SK-N-SH (cell line): ENCODE data around the gene NMS. TPM values are rescaled to one million over a fixed set of nuclear protein-coding genes. Genes with fewer than 3 reads are reported as not detected.

Experiments
- CTCF ChIA-PET: fragments of 300-600, 350-600 bp; formaldehyde crosslinking; extraction: SDS; loops from one replicate; lab custom pipeline; 2021; lab: Yijun Ruan, JAX
- POLR2A ChIA-PET: fragments of 350-600 bp; sonication (Branson Sonifier 250); formaldehyde crosslinking; extraction: SDS; loops from one replicate; lab custom pipeline; 2020; ENCODE audit warnings: antibody characterized with exemption, inconsistent platforms; lab: Yijun Ruan, JAX
- DNase-seq: peaks from one replicate; pipeline ENCODE4 v3.0.0; 2012
- H2AFZ ChIP-seq: fragments of 200-600 bp; sonication (generic); 2 replicates; pipeline ENCODE4 v1.8.1; 2016; ENCODE audit warnings: antibody characterized with exemption, mild to moderate bottlenecking, low read depth
- H3F3A ChIP-seq: fragments of 200-600 bp; sonication (generic); replicated peaks from 2 replicates; pipeline ENCODE3; 2016; ENCODE audit warnings: antibody characterized with exemption, mild to moderate bottlenecking; ENCODE audit not compliant: insufficient read depth
- H3K27ac ChIP-seq, 2 experiments: fragments of 200-500 bp in 1 of 2; fragments of 200-600 bp in 1 of 2; sonication (Bioruptor generic) in 1 of 2; sonication (generic), shearing (Covaris generic) in 1 of 2; 2 replicates each; pipeline versions ENCODE4 v1.5.1 to v1.6.1; 2014 to 2016; ENCODE audit warnings: low read depth in 2 of 2, inconsistent platforms in 1 of 2, low read length in 1 of 2, mild to moderate bottlenecking in 1 of 2, mixed read lengths in 1 of 2
- H3K27me3 ChIP-seq: fragments of 200-600 bp; sonication (generic), shearing (Covaris generic); 2 replicates; pipeline ENCODE4 v1.6.1; 2016; ENCODE audit warnings: mixed run types; ENCODE audit not compliant: insufficient read depth
- H3K36me3 ChIP-seq, 2 experiments: fragments of 200-500 bp in 1 of 2; fragments of 200-600 bp in 1 of 2; sonication (Bioruptor generic) in 1 of 2; sonication (generic) in 1 of 2; replicated peaks in 1 of 2; 2 replicates each; pipeline versions ENCODE3 to v1.5.1; 2014 to 2016; ENCODE audit warnings: low read length in 1 of 2, mild to moderate bottlenecking in 1 of 2; ENCODE audit not compliant: insufficient read depth in 2 of 2, control insufficient read depth in 1 of 2
- H3K4me1 ChIP-seq, 2 experiments: fragments of 200-500 bp in 1 of 2; fragments of 200-600 bp in 1 of 2; sonication (Bioruptor generic) in 1 of 2; sonication (generic), shearing (Covaris generic) in 1 of 2; 2 replicates each; pipeline versions ENCODE4 v1.5.1 to v1.6.1; 2014 to 2016; ENCODE audit warnings: low read depth in 1 of 2, low read length in 1 of 2, mixed run types in 1 of 2; ENCODE audit not compliant: insufficient read depth in 2 of 2, control insufficient read depth in 1 of 2
- H3K4me2 ChIP-seq: fragments of 200-600 bp; sonication (generic), shearing (Covaris generic); 2 replicates; pipeline ENCODE4 v1.6.1; 2017; ENCODE audit warnings: mixed run types
- H3K4me3 ChIP-seq, 2 experiments: fragments of 200-500 bp in 1 of 2; fragments of 200-600 bp in 1 of 2; sonication (Bioruptor generic) in 1 of 2; sonication (generic), shearing (Covaris generic) in 1 of 2; 2 replicates each; pipeline versions ENCODE4 v1.5.1 to v1.8.1; 2014 to 2016; ENCODE audit warnings: low read depth in 2 of 2, inconsistent platforms in 1 of 2, low read length in 1 of 2, mild to moderate bottlenecking in 1 of 2, mixed read lengths in 1 of 2, moderate library complexity in 1 of 2
- H3K79me2 ChIP-seq: fragments of 200-600 bp; sonication (generic); 2 replicates; pipeline ENCODE4 v1.8.1; 2017; ENCODE audit warnings: mild to moderate bottlenecking; ENCODE audit not compliant: insufficient read depth
- H3K9ac ChIP-seq: fragments of 200-600 bp; sonication (generic); 2 replicates; pipeline ENCODE4 v1.6.1; 2017; ENCODE audit warnings: mixed run types
- H3K9me2 ChIP-seq: fragments of 200-600 bp; sonication (generic); 2 replicates; pipeline ENCODE4 v1.6.1; 2017; ENCODE audit warnings: mixed run types
- H3K9me3 ChIP-seq: fragments of 200-600 bp; sonication (generic); 2 replicates; pipeline ENCODE4 v1.6.1; 2017; ENCODE audit warnings: mixed run types, mild to moderate bottlenecking, moderate library complexity
- H4K20me1 ChIP-seq: fragments of 200-600 bp; sonication (generic); 2 replicates; pipeline ENCODE4 v1.6.1; 2017; ENCODE audit warnings: mild to moderate bottlenecking, mixed run types; ENCODE audit not compliant: insufficient read depth
- EZH2phosphoT487 ChIP-seq: fragments of 200-600 bp; sonication (generic); IDR thresholded peaks from 2 replicates; pipeline ENCODE4 v1.6.1; 2017; ENCODE audit warnings: low read depth, mixed run types, mild to moderate bottlenecking, antibody characterized with exemption, moderate library complexity, borderline replicate concordance
- FOSL2 ChIP-seq: IDR thresholded peaks from 2 replicates; pipeline ENCODE4 v1.4.0; 2012; ENCODE audit warnings: low read depth, mild to moderate bottlenecking, moderate library complexity, borderline replicate concordance
- FOXM1 ChIP-seq: IDR thresholded peaks from 2 replicates; pipeline ENCODE4 v1.4.0; 2012; ENCODE audit warnings: low read depth, mild to moderate bottlenecking
- JUND ChIP-seq: IDR thresholded peaks from 2 replicates; pipeline ENCODE4 v1.4.0; 2012
- MXI1 ChIP-seq: IDR thresholded peaks from 2 replicates; pipeline ENCODE4 v1.6.1; 2012; ENCODE audit warnings: mild to moderate bottlenecking, low read depth, low read length, improper control_type of control experiment
- NRF1 ChIP-seq: IDR thresholded peaks from 2 replicates; pipeline ENCODE4 v1.6.1; 2012; ENCODE audit warnings: low read depth, mild to moderate bottlenecking, low read length
- RAD21 ChIP-seq: IDR thresholded peaks from 2 replicates; pipeline ENCODE4 v1.6.1; 2012; ENCODE audit warnings: mild to moderate bottlenecking, low read length
- RCOR1 ChIP-seq: fragments of 150-350 bp; IDR thresholded peaks from 2 replicates; pipeline ENCODE4 v1.6.1; 2017; ENCODE audit warnings: antibody characterized with exemption, low read length
- RFX5 ChIP-seq: IDR thresholded peaks from 2 replicates; pipeline ENCODE4 v1.6.1; 2012; ENCODE audit warnings: mild to moderate bottlenecking, improper control_type of control experiment, low read length
- TAF1 ChIP-seq: IDR thresholded peaks from 2 replicates; pipeline ENCODE4 v1.6.1; 2012; ENCODE audit warnings: low read depth, mild to moderate bottlenecking, low read length, moderate library complexity, borderline replicate concordance
- TCF12 ChIP-seq: IDR thresholded peaks from 2 replicates; pipeline ENCODE4 v1.4.0; 2012
- TEAD4 ChIP-seq: IDR thresholded peaks from 2 replicates; pipeline ENCODE4 v1.4.0; 2012; ENCODE audit warnings: mild to moderate bottlenecking, borderline replicate concordance; ENCODE audit not compliant: insufficient read depth
- YY1 ChIP-seq: IDR thresholded peaks from 2 replicates; pipeline ENCODE4 v1.4.0; 2012; ENCODE audit warnings: low read depth, mild to moderate bottlenecking
- WGBS: methylation state at CpG from one replicate; pipeline ENCODE4 v1.1.6; 2017; ENCODE audit warnings: low lambda C conversion rate; 5-methylcytosine and 5-hydroxymethylcytosine counted together
- polyA plus RNA-seq, 3 experiments: library from polyadenylated mRNA; depleted of rRNA; stranded (reverse); fragments of >200 nt; gene quantifications; 2 replicates each; pipeline ENCODE4 v1.2.3, GENCODE V29; 2012
- TF ChIP-seq, protein P1 (sequence below): IDR thresholded peaks from 2 replicates; pipeline ENCODE4 v1.4.0; 2012; ENCODE audit warnings: low read depth, borderline replicate concordance
- TF ChIP-seq, protein P2 (sequence below): fragments of 150-350 bp; IDR thresholded peaks from 2 replicates; pipeline ENCODE4 v1.6.1; 2016; ENCODE audit warnings: mild to moderate bottlenecking, low read depth, low read length
- TF ChIP-seq, protein P3 (sequence below): IDR thresholded peaks from 2 replicates; pipeline ENCODE4 v1.4.0; 2012; ENCODE audit warnings: low read depth, borderline replicate concordance
- TF ChIP-seq, protein P4 (sequence below): fragments of 150-350 bp; IDR thresholded peaks from 2 replicates; pipeline ENCODE4 v1.6.1; 2017; ENCODE audit warnings: antibody characterized with exemption, low read length, low read depth, borderline replicate concordance

Gene NMS
- polyA plus RNA-seq, 1 of the 3 experiments (the other 2 are of a cell fraction) = not detected

DNA sequence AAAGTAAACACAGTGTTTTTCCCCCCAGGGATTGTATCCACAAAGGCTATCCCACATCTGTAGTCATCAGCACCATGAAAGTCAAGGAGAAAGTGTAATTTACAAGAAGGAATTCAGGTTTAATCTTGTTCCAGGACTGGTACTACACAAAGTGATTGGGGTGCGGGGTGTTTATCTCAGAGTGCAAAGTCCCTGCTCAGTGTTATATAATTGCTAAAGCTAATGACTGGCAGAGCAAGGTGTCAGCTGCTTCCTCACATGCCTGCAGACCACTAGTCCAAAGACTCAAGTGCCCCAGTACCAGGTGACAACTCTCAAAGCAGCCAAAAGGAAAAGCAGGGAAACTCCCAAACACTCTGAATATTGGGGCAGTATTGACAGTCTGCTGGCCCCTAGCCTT is 52.1 kb downstream of the NMS start:
- WGBS = 44% methylated on average over 1 of the region's 1 CpG
- Histone ChIP-seq H3K4me1 (no peaks in the 10 kb centered on the region), H3K27me3 (no peaks in the 10 kb centered on the region; the same call in 1 of the 2 replicates), H4K20me1 (no peaks in the 10 kb centered on the region), H3K4me2 (no peak overlapping the region), H3K79me2 (no peaks in the 10 kb centered on the region)
- TF ChIP-seq, protein P1, sequence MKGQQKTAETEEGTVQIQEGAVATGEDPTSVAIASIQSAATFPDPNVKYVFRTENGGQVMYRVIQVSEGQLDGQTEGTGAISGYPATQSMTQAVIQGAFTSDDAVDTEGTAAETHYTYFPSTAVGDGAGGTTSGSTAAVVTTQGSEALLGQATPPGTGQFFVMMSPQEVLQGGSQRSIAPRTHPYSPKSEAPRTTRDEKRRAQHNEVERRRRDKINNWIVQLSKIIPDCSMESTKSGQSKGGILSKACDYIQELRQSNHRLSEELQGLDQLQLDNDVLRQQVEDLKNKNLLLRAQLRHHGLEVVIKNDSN = no peak
- TF ChIP-seq, all 33 proteins: peak for 0
- no peak for DNase-seq
- Histone ChIP-seq H3K9me2 (no peaks in the 10 kb centered on the region), H3K9ac (no peak overlapping the region), H2AFZ (no peak overlapping the region), H3F3A (no peaks in the 10 kb centered on the region), H3K4me3 (no peak overlapping the region), H3K9me3 (no peaks in the 10 kb centered on the region), H3K27ac (no peak overlapping the region), H3K36me3 (no peaks in the 10 kb centered on the region)
- ChIA-PET CTCF (no interaction called here), POLR2A (no interaction called here)

DNA sequence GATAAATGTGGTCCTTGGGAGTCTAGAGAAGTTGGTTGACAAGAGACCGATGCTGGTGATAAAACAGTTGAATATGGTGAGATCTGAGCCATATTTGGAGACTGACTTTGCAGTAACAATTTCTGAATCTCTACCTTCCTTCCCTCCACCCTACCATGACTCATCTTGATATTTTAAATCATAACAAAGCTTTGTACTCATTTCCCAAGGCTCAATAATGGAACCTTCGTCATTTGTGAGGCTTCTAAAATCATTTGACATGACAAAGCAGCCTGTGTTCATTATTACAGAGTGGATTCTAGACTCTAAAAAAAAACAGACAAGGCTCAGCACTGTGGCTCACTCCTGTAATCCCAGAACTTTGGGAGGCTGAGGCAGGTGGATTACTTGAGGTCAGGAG is 54.0 kb downstream of the NMS start:
- WGBS = 45% methylated on average over 2 of the region's 2 CpGs
- CTCF ChIA-PET = no interaction called here

DNA sequence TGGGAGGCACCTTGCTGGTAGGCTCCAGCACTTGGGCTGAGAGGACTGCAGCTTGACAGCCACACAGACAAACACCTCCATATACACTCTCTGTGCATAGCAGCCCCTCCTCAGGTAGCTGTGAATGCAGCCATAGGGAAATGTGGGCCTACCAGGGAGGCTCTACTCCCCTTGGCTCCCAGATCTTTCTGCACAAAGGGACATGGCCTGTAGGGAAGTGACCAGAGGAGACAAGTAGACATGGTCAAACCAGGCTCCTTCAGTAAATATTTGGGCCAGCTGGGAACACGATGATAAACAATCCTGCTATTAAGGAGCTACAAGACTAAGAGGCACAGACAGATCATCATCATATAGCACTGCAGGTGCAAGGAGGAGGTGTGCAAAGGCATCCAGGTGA is 56.6 kb downstream of the NMS start:
- Histone ChIP-seq H3K79me2 (no peaks in the 10 kb centered on the region), H3K9ac (no peak overlapping the region), H3K4me1 (no peaks in the 10 kb centered on the region), H3K4me2 (no peak overlapping the region), H3K9me2 (no peaks in the 10 kb centered on the region), H3K4me3 (no peak overlapping the region), H3K9me3 (no peaks in the 10 kb centered on the region), H3K27ac (no peak overlapping the region), H2AFZ (no peak overlapping the region), H4K20me1 (no peaks in the 10 kb centered on the region), H3K36me3 (no peaks in the 10 kb centered on the region), H3K27me3 (no peaks in the 10 kb centered on the region), H3F3A (no peaks in the 10 kb centered on the region)
- CTCF ChIA-PET = no interaction called here
- POLR2A ChIA-PET = no interaction called here
- WGBS = 0% methylated on average over 1 of the region's 1 CpG
- DNase-seq = no peak
- TF ChIP-seq TEAD4 (no peak), FOXM1 (no peak), RCOR1 (no peak), JUND (no peak)
- TF ChIP-seq, protein P2, sequence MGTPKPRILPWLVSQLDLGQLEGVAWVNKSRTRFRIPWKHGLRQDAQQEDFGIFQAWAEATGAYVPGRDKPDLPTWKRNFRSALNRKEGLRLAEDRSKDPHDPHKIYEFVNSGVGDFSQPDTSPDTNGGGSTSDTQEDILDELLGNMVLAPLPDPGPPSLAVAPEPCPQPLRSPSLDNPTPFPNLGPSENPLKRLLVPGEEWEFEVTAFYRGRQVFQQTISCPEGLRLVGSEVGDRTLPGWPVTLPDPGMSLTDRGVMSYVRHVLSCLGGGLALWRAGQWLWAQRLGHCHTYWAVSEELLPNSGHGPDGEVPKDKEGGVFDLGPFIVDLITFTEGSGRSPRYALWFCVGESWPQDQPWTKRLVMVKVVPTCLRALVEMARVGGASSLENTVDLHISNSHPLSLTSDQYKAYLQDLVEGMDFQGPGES = no peak
- TF ChIP-seq, protein P1 = no peak
- TF ChIP-seq, protein P3, sequence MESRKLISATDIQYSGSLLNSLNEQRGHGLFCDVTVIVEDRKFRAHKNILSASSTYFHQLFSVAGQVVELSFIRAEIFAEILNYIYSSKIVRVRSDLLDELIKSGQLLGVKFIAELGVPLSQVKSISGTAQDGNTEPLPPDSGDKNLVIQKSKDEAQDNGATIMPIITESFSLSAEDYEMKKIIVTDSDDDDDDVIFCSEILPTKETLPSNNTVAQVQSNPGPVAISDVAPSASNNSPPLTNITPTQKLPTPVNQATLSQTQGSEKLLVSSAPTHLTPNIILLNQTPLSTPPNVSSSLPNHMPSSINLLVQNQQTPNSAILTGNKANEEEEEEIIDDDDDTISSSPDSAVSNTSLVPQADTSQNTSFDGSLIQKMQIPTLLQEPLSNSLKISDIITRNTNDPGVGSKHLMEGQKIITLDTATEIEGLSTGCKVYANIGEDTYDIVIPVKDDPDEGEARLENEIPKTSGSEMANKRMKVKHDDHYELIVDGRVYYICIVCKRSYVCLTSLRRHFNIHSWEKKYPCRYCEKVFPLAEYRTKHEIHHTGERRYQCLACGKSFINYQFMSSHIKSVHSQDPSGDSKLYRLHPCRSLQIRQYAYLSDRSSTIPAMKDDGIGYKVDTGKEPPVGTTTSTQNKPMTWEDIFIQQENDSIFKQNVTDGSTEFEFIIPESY = no peak

More for the DNA sequence above, 54.0 kb downstream of the NMS start:
- Histone ChIP-seq H4K20me1 (no peaks in the 10 kb centered on the region), H3K79me2 (no peaks in the 10 kb centered on the region)
- TF ChIP-seq TCF12 = no peak
- no peak for TF ChIP-seq RFX5
- no peak for TF ChIP-seq NRF1
- TF ChIP-seq FOSL2 = no peak
- TF ChIP-seq YY1 = no peak
- no peak for TF ChIP-seq FOXM1
- TF ChIP-seq EZH2phosphoT487 = no peak
- TF ChIP-seq, protein P4, sequence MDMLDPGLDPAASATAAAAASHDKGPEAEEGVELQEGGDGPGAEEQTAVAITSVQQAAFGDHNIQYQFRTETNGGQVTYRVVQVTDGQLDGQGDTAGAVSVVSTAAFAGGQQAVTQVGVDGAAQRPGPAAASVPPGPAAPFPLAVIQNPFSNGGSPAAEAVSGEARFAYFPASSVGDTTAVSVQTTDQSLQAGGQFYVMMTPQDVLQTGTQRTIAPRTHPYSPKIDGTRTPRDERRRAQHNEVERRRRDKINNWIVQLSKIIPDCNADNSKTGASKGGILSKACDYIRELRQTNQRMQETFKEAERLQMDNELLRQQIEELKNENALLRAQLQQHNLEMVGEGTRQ = no peak
- no peak for TF ChIP-seq MXI1
- TF ChIP-seq, protein P2 = no peak
- no peak for TF ChIP-seq RAD21
- no peak for TF ChIP-seq TAF1
- TF ChIP-seq, all 33 proteins: peak for 0
- POLR2A ChIA-PET = no interaction called here
- Histone ChIP-seq H3K9ac (no peak overlapping the region), H3K27ac (no peak overlapping the region), H3K36me3 (no peaks in the 10 kb centered on the region), H3K4me2 (no peak overlapping the region), H3F3A (no peaks in the 10 kb centered on the region), H2AFZ (no peak overlapping the region), H3K4me1 (no peaks in the 10 kb centered on the region), H3K4me3 (no peak overlapping the region), H3K9me2 (no peaks in the 10 kb centered on the region), H3K9me3 (no peaks in the 10 kb centered on the region), H3K27me3 (no peaks in the 10 kb centered on the region; the same call in 1 of the 2 replicates)
- DNase-seq = no peak
